CD4-positive, alpha-beta T cell treated with Interleukin-6 at 100 ng/mL for 8 hours (primary cell): ENCODE results near the gene TMC1.
"Not testable (repeated sequence)": the region's sequence is repeated elsewhere in the genome, so short reads cannot be mapped to it uniquely, and the experiment has no call there.

ENCODE experiments used
- DNase-seq: peaks from one replicate; pipeline ENCODE4 v3.0.0-alpha.2; 2020; ENCODE audit warnings: mixed read lengths, low spot score

The TMC1 gene

GRCh38 chr9:72823971-72824370 lies 302.6 kb downstream of the TMC1 start:
- DNase-seq, result no peak

GRCh38 chr9:72826996-72827949 lies 305.9 kb downstream of the TMC1 start:
- DNase-seq, result no peak

- DNase-seq, result no peak
These were observed 306.7 kb downstream of the TMC1 start for GRCh38 chr9:72827950-72828731.

GRCh38 chr9:72834994-72835393 lies 313.6 kb downstream of the TMC1 start:
- no peak for DNase-seq

- no peak for DNase-seq
These were observed 315.4 kb downstream of the TMC1 start for GRCh38 chr9:72836790-72837189.

- no peak for DNase-seq
These were observed 317.7 kb downstream of the TMC1 start for GRCh38 chr9:72839085-72839484.

- DNase-seq, result no peak
These were observed 322.4 kb downstream of the TMC1 start for GRCh38 chr9:72843520-72844439.

GRCh38 chr9:72844440-72844768 lies 323.0 kb downstream of the TMC1 start:
- no peak for DNase-seq

- DNase-seq, result not testable (repeated sequence)
These were observed 323.6 kb downstream of the TMC1 start for GRCh38 chr9:72845052-72845451.

GRCh38 chr9:72850209-72850608 lies 328.8 kb downstream of the TMC1 start:
- DNase-seq, result not testable (repeated sequence)

- no peak for DNase-seq
These were observed 333.9 kb downstream of the TMC1 start for GRCh38 chr9:72855321-72855720.

GRCh38 chr9:72855890-72856523 lies 334.6 kb downstream of the TMC1 start:
- no peak for DNase-seq

- no peak for DNase-seq
These were observed 335.7 kb downstream of the TMC1 start for GRCh38 chr9:72856972-72857623.

- no peak for DNase-seq
These were observed 336.2 kb downstream of the TMC1 start for GRCh38 chr9:72857624-72857996.

GRCh38 chr9:72858089-72858912 lies 336.9 kb downstream of the TMC1 start:
- no peak for DNase-seq

- not testable (repeated sequence) for DNase-seq
These were observed 341.4 kb downstream of the TMC1 start for GRCh38 chr9:72862788-72863187.

GRCh38 chr9:72863456-72864094 lies 342.2 kb downstream of the TMC1 start:
- DNase-seq, result no peak

- DNase-seq, result no peak
These were observed 342.9 kb downstream of the TMC1 start for GRCh38 chr9:72864327-72864726.

- no peak for DNase-seq
These were observed 350.3 kb downstream of the TMC1 start for GRCh38 chr9:72871685-72872084.

- DNase-seq, result no peak
These were observed 351.3 kb downstream of the TMC1 start for GRCh38 chr9:72872718-72873117.
